HG02970 (cell line): Measurements from ENCODE around the gene RHO.
"Not testable (repeated sequence)": the region's sequence is repeated elsewhere in the genome, so short reads cannot be mapped to it uniquely, and the experiment has no call there.

ENCODE experiments used
- ATAC-seq: cut with Tn5 transposase; IDR thresholded peaks from one replicate; pipeline ENCODE4 v1.9.1; 2021; ENCODE audit warnings: mild to moderate bottlenecking, moderate library complexity, moderate number of reproducible peaks; ENCODE audit not compliant: unreplicated experiment, low FRiP score

RHO gene

GRCh38 chr3:129528589-129529100, at the start of gene RHO:
RHO (plus strand) TSS chr3:129528639; CDS start chr3:129528734, 95 bp downstream.
- ATAC-seq: no peak

GRCh38 chr3:129481225-129481765, 47.1 kb upstream of the RHO start:
- not testable (repeated sequence) for ATAC-seq

- ATAC-seq: no peak
Observed at GRCh38 chr3:129481766-129482332, 46.6 kb upstream of the RHO start.

- no peak for ATAC-seq
Observed at GRCh38 chr3:129482721-129483120, 45.7 kb upstream of the RHO start.

- no peak for ATAC-seq
Observed at GRCh38 chr3:129483870-129484269, 44.6 kb upstream of the RHO start.

- ATAC-seq: not testable (repeated sequence)
Observed at GRCh38 chr3:129485146-129485545, 43.3 kb upstream of the RHO start.

GRCh38 chr3:129485721-129486663, 42.4 kb upstream of the RHO start:
- no peak for ATAC-seq

- no peak for ATAC-seq
Observed at GRCh38 chr3:129486664-129487035, 41.8 kb upstream of the RHO start.

GRCh38 chr3:129487183-129487867, 41.1 kb upstream of the RHO start:
- ATAC-seq: no peak

- ATAC-seq: not testable (repeated sequence)
Observed at GRCh38 chr3:129487868-129488335, 40.5 kb upstream of the RHO start.

GRCh38 chr3:129489258-129489657, 39.2 kb upstream of the RHO start:
- ATAC-seq: not testable (repeated sequence)

GRCh38 chr3:129490273-129490675, 38.2 kb upstream of the RHO start:
- no peak for ATAC-seq

- ATAC-seq: not testable (repeated sequence)
Observed at GRCh38 chr3:129491077-129491476, 37.4 kb upstream of the RHO start.

- no peak for ATAC-seq
Observed at GRCh38 chr3:129491794-129492193, 36.6 kb upstream of the RHO start.

GRCh38 chr3:129492691-129493090, 35.7 kb upstream of the RHO start:
- ATAC-seq: no peak

- ATAC-seq: no peak
Observed at GRCh38 chr3:129493206-129493605, 35.2 kb upstream of the RHO start.

GRCh38 chr3:129494499-129494898, 33.9 kb upstream of the RHO start:
- not testable (repeated sequence) for ATAC-seq

- ATAC-seq: not testable (repeated sequence)
Observed at GRCh38 chr3:129495006-129495639, 33.3 kb upstream of the RHO start.

GRCh38 chr3:129497876-129498275, 30.6 kb upstream of the RHO start:
- ATAC-seq: not testable (repeated sequence)
